CD4-positive, alpha-beta T cell treated with Interleukin-1 beta for 1 hour (primary cell): ENCODE measurements around the gene ASIC1.
A peak's percentile ranks its signal among the peaks of the same experiment; 100 is the strongest.
"Not testable (repeated sequence)": the region's sequence is repeated elsewhere in the genome, so short reads cannot be mapped to it uniquely, and the experiment has no call there.

Source experiments
- DNase-seq, 2 donors: peaks; one replicate each; pipeline ENCODE4 v3.0.0-alpha.2; 2020 to 2022

Gene ASIC1

DNA sequence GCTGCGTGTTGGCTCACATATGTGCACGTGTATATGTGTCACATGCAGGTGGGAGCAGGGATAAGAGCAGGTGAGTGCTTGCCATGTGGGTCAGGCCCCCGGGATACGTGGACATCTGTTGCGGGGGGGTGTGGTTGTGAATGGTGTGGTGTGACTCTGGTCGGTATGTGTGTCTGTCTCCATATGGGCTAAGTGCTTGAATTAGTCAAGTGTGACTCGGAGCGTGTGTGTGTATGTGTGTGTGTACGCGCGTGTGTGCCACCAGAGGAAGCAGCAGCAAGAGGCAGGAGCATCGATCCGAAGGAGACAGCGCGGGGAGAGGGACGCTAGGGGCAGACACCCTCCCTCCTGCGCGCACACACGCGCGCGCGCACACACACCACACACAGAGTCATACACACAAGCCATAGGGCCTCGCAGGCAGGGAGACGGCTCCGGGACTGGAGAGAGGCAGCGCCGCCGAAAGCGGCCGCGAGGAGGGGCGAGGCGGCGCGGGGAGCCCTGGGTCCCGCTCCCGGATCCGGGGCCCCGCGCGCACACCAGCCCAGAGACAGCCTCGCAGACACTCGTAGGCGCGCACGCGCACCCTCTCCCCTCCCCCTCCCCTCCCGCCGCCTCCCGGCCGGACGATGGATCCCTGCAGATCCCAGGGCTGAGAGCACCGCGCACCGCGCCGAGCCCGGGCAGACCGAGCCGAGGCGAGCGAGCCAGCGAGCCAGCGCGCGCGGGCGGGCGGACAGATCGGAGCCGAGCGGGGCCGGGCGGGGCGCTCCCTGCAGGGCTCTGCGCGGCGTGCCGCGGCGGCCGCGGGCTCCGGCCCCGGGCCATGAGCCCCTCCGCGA, at the start of gene ASIC1:
TSS of gene ASIC1 (plus strand) at position 597 of the 842 bp plus-strand sequence. CDS start 1,171 bp downstream, outside the sequence.
- DNase-seq: peak; percentile 25 to 47

DNA sequence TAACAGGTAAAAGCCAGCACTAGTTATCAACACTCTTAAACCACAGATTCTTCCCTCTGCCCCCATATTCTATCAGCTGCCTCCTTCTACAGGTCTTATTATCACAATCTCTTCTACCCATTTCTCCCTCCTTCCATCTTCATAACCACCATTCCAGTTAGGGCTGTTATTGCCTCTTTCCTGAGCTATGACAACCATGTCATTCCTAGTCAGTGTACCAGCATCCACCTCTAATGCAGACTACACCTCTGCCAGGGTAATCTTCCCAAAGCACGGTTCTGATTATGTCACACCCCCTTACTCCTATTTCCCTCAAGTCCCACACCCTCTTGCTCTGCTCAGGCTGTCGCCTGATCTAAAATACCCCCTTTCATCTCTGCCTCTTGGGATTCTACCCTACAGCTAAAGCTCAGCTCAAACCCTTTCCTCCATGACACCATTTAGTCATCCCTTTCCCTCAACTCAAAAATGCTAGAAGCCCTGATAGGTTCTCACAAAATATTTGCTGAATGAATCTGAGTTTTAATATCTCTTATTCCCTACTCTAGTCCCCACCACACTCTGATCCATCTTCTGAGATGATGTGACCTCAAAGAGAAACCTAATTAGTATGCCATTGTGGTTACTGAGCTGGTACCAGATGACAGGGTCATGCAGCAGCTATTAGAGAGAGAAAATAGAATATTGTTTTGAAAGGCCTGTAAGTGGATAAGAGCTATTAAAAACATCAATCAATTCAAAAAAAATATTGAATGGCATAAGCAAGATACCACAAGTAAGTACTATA, 43.8 kb upstream of the ASIC1 start:
- DNase-seq: peak in 1 of 2 donors; percentile 7

DNA sequence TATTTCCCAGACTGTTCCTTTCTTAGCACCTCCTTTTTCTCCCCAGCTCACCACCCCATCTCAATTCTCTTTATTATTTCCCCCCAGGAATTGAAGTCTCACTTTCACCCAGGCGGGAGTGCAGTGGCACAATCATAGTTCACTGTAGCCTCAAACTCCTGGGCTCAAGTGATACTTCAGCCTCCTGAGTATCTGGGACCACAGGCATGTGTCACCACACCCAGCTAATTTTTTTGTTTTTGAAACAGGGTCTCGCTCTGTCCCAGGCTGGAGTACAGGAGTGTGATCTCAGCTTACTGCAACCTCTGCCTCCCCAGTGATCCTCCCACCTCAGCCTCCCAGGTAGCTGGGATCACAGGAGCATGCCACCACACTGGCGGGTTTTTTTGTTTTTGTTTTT, 43.1 kb upstream of the ASIC1 start:
- no peak for DNase-seq

DNA sequence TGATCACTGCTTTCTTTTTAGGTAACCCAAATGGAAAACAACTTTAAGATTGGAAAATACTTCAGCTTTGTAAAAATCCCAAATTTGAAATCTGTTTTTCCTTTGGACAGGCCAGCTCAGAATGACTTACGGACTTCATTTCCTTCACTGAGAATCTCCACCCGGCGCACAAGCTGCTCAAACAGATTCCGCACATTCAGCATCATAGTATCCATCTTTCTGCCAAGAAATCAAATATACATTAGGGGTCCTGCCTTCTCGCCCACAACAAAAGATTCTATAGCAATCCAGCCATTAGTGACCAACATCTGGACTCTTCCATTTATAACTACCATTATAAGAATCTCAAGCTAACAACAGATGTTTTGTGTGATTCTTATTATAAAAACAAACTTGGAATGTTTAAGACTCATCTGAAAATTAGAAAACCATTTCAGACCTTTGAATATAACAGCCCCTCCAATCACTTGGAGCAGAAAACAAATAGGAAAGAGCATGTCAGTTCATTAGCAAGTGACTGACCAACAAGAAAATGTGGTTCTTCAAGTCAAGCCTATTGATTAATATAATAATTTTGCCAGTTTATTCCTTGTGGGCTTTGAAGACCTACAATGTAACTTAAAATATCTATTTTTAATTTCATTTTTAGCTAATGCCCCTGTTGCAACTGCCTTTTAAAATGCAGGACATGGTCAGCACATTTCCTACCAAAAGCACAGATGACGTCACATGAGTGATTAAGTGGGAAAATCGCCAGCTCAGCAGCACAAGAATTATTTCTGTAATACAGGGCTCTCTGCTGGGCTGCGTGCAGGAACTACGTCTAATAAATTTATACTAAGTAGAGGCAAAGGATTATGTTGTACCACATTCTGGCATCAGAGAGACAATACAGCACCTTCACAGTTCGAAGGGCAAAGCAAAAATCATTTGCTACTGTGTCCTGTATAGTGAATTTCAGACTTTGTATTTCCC, 40.6 kb upstream of the ASIC1 start:
- DNase-seq: peak in 1 of 2 donors; percentile 29

DNA sequence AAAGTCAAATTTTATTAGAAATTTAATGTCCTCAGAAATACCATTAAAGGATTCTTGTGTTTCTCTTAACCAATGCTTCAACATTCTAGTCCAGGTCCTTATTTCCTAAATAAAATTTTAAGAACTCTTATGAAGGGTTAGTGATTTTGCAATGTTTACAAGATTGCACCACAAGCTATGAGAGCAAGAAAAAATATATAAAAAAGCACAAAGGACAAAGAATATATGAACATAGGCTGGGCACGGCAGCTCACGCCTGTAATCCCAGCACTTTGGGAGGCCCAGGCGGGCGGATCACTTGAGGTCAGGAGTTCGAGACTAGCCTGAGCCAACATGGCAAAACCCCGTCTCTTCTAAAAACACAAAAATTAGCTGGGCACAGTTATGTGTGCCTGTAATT, 39.8 kb upstream of the ASIC1 start:
- no peak for DNase-seq

DNA sequence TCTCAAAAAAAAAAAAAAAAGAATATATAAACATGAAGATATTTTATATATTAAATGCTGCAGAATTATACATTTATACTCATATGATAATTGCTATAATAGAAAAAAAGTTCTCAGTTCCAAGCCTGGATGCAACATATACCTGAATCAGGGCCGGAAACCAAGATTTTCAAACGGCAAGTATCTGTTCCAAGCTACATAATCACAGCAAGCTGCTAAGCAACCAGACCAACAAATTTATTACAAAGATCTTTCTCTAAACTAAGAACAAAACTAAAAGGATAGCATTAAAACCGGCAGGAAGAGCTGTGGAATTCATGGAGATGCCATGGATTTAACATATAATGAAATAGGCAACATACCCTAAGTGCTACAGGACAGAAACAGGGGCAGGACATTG, 39.2 kb upstream of the ASIC1 start:
- no peak for DNase-seq

DNA sequence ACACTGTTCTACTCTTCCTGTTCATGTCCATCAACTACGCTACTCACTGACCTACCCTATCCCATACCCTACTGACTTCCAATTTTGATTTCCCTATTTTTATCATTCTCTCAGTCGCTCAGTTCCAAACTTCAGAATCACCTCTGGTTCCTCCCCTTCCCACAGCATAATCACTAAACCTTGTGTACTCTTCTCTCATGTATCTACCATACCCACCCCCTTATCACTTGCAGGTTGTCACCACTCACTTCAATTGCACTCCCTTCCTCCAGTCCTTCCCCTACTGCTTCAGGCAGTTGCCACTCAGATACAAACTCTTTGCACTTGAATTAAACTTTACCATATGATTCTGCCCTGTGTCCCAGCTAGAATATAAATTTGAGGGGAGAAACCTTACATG, 38.4 kb upstream of the ASIC1 start:
- DNase-seq: no peak

DNA sequence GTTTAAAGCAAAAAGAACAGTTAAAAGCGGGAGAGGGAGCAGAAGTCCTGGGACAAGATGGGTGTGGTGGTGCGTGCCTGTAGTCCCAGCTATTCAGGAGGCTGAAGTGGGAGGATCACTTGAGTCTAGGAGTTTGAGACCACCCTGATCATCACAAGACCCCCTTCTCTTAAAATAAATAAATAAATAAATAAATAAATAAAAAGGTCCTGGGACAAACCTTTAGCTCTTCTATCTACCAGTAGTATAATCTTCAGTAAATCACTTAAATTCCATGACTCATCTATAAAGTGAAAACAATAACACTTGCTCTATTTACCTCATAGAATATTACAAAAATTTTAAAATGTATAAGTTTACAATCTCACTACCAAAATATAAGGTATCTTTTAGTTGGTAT, 37.9 kb upstream of the ASIC1 start:
- DNase-seq: no peak

DNA sequence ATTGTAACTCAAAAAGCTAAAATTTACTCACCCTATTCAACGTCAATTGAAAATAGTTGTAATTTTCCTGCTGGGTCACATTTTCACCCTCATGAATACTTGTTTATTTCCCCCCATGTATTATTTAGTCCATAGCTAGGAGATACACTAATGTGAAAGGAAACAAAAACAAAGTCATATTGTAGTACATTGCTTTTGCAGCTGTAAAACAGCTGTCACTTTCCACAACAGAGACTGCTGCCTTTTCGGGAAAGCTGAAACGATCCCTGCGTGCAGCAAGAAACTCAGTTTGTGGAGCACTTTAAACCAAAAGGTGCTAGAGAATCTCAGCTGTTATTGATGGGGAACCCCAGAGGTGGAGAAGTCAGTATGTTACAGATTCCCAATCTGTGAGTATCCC, 36.4 kb upstream of the ASIC1 start:
- DNase-seq: no peak

DNA sequence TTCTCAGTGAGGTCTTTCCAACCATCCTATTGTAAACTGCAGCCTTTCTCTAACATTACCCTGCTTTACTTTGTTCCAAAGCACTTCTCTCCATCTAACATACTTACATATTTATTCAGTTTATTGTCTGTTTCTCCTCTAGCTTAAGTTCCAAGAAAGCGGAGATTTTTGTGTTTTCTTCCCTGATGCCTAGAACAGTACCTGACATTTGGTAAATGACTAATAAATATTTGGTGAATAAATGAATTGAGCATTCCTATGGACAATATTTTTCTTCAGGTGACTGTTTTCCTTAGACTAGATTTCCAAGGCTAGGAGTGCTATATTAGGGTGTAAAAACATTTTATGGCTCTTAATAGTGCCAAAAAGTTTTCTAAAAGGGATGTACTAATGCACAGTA, 34.5 kb upstream of the ASIC1 start:
- DNase-seq: no peak

DNA sequence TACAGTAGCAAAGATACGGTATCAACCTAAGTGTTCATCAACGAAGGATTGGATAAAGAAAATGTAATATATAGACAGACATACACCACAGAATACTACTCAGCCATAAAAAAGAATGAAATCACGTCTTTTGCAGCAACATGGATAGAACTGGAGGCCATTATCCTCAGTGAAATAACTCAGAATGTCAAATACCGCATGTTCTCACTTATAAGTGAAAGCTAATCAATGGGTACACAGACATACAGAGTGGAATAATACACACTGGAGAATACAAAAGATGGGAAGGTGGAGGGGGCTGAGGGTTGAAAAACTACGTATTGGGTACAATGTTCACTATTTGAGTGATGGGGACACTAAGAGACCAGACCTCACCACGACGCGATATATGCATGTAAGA, 33.2 kb upstream of the ASIC1 start:
- DNase-seq: no peak

DNA sequence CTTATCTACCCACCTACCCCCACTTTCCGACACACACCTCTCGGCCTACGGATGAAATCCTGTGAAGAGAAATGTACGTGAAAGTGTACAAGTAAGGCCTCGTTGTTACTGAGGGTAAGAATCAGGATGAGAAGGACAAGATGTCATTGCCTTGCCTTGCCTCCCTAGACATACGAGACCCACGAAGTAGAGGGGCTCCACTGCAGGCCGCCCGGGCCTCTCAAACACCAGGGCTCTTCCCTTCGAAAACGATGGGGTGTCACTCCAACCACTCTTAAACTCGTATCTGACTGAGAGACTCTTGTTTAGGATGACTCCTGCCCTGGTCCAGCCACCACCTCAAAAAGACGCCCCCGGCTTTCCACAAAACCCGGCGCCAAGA, 32.6 kb upstream of the ASIC1 start:
- no peak for DNase-seq

DNA sequence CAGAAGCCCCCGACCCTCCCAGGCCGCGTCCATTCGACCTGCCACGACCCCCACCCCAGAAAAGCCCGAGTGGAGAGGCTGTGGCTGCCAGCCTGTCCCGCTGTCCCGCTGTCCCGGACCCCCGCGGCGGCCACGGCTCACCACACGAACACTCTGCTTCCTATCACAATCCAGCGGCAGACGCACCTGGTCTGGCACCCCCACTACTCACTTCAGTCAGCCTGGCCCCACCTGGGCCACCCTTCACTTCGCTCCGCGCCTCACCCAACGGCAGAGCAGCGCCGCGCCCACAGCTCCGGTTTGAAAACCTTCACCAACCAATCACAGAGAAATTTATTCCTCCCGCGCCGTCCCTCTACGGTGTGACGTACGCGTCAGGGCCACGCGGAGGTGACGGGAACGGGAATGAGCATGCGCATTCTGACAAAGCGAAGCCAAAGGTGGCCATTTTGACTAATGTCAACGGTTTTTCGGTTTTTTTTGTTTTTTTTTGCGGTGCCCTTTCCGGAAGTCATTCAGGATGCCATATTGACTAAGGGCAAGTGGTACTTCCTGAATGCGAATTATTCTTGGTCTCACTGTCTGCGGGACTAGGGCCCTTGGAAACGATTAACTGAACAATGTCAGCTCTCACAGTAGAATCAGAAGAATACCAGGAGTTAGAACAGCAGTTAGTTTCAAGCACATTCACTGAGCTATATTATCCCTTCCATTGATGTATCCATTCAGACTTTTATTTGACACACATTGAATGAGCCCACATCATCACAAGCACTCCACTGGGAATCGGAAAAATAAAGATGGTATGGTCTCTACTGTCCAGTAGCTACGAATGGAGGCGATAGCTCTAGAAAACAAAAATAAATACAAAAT, 32.0 kb upstream of the ASIC1 start, which contains the start of gene RACGAP1:
TSS of gene RACGAP1 (minus strand) at position 308 of the 873 bp plus-strand sequence. CDS start 8,779 bp downstream, outside the sequence.
- peak; percentile 98 for DNase-seq

DNA sequence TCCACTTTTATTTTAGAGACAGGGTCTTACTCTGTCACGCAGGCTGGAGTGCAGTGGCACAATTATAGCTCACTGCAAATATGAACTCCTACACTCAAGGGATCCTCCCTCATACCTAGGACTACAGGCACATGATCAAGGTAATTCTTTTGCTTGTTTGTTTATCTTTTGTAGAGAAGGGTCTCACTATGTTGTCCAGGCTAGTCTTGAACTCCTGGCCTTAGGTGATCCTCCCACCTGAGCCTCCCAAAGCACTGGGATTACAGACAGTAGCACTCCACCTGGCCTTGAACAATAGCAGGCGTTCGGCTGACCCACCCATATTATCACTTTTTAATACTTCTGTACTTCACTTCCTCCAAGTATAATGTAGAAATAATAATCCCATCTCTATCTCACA, 30.7 kb upstream of the ASIC1 start:
- no peak for DNase-seq

DNA sequence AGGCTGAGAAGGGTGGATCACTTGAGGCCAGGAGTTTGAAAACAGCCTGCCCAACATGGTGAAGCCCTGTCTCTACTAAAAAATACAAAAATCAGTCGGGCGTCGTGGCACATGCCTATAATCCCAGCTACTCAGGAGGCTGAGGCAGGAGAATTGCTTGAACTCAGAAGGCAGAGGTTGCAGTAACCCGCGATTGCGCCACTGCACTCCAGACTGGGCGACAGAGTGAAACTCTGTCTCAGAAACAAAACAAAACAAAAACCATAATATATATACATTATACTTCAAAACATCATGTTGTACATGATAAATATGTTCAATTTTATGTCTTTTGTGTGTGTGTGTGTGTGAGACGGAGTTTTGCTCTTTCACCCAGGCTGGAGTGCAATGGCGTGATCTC, 26.9 kb upstream of the ASIC1 start:
- not testable (repeated sequence) for DNase-seq

DNA sequence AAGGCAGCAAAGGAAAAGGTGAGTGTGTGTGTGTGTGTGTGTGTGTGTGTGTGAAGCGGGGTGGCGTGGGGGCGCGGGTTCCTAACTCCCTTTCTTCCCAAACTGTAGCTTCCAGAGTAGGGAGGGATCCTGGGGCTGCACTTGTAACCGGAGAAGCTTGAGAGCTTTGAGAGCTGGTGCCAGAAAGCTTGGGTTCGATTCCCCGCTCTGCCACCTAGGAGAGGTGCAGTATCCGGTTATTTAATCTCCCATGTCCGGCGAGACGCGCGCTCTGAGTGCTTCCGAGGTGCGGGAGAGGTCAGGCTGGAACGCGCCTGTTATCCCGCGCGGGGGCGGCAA, 24.9 kb upstream of the ASIC1 start:
- no peak for DNase-seq

DNA sequence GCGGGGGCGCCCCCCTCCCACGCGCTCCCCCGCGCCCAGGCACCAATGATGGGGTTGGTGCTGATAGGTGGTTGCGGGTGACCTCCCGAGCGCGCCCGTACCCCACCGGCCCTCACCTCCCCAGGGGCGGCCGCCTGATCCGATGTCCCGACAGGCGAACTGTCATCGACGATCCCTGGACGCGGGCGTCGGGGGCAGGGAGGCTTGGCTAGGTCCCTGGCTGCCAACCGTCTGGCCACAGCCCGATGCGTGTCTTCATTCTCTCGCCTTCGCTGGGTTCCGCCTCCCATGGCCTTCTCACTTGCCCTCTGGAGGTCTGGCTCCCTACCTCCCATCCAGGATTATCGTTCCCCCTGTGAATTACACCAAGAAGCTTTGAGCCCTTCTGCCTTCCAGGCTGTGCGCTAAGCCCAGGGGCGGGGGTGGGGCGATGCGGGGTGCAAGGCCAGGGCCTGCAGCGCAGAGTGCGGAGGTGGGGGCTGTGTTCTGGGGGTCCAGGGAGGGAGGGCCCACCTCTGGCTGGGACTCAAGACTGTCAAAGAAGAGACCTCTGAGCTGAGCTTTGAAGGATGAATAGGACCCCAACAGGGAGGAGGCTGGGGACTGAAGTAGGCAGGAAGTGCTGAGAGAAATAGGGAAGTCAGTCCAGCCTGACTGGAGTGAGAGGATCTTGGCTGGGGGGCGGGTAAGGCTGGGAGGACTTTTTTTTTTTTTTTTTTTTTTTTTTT, 24.4 kb upstream of the ASIC1 start:
- peak in 1 of 2 donors; percentile 23 for DNase-seq

DNA sequence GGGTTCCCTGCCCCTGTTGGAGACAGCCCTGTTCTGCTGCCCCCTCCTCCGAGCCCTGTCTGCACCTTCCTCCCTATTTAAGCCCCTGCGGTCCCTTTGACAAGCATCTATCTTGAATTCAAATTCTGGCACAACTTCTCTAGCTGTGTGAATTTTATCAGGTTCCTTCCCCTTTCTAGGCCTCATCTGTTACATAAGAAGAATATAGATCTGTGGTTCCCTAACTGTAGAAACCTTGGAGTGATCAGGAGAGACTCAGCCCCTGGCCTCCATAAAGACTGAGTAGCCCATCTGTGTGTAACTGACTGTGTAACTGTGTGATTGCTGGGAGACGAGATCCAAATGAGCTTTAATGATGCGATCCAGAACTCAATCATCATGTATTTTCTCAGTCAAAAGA, 19.1 kb upstream of the ASIC1 start:
- DNase-seq: no peak

DNA sequence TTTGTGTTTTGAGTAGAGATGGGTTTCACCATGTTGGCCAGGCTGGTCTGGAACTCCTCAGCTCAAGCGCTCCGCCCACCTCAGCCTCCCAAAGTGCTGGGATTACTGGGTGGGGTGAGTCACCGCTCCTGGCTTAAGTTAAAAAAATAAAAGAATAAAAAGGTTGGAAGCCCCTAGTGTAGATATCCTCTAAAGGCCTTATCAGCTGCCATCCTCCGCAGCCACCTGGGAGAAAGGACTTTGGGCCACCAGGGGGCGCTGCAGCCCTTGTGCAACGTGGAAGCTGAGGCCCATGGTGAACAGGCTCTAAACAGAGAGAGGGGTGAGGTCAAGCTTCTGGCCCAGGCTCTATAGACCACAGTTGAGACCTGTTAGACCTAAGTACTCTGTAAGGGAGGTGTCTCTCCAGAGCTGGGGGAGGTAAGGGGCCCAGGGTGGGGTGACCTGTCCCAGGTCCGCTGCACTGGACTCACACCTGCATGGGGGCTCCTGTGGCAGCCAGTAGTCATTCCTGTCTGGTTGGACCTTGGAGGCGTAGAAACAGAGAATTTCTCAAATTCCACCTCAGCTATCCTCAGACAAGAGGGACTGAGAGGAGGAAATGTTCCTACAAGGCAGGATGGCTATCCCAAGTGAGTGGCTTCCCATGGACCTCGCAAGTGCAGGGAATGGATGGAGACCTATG, 18.1 kb upstream of the ASIC1 start:
- peak; percentile 75 to 78 for DNase-seq

DNA sequence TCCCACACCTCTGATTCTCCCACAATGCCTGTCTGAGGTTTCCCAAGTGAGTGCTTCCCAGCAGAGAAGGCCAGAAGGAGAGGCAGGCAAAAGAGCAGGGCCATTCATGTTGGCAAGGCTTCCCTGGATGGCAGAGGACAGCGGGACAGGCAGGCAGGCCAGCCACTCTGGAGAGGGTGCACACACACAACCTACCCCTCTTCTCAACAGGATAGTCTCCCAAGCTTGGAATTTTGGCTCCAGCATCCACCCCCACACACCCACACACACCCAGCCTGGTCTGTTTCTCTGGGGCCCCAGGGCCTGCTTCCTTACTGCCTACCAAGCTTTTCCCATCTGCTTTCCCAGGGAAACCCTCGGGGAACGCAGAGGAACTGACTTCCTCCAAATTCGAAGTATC, 16.7 kb upstream of the ASIC1 start:
- no peak for DNase-seq
